ENCODE data around the gene CLDN11. TPM values are rescaled to one million over a fixed set of nuclear protein-coding genes. Genes with fewer than 3 reads are reported as not detected.

The CLDN11 gene
- total RNA-seq, 1 donor from 2014 or later: 2.6 TPM

DNA sequence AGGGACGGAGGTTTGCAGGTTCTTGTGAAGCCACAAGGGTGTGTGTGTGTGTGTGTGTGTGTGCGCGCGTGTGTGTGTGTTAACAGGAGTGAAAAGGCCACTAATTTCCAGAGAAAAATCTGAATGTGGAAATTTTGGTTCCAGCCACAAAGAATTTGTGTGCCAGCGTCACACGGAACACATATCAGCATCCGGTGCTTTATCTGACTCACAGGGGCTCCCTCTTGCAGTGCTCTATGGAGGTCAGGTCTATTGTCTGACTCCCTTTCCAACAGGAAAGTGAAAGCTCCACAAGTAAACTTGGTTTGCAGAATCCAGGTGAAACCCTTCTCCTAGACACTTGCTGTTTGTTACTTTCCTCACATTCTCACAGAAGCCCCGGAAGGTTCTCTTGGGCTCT is 6.2 kb downstream of the CLDN11 start:
- intact Hi-C loops (cut with DNase I): no loop called here
- ATAC-seq (ENCODE audit: poor library complexity) (no peak), DNase-seq (no peak)

DNA sequence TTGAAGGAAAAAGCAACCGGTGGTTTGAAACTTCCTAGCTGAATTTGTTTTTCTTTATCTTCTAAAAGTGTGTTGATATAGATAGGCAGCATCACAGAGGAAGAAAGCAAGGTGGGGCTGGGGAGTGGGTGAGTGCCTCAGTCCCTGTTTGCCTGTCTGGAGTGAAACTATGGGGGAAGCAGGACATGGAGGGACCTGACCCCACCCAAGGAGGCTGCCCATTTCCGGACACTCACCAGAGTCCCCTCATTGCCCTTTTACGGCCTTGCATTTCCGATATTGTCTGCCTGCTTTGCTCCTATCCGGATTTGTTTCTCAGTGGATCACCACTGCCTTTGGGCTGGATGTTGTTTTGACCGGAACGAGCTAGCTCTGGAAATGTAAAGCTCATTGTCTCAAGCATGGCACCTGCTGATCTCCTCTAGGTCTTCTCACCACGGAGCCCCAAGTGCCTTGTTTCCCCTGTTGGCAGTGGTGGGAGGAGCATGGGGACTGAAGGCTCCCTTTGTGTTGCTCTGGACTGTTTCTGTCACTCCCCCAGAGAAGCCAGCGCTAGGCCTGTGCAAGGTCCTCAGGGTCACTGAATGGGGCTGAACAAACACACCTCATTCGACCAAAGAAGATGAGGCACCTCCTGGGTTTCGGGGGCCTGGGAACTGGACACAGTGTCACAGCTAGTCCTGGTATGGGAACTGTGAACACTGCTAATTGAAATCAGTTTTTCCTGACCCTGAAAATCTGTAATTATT is 7.0 kb downstream of the CLDN11 start:
- intact Hi-C loops (cut with DNase I): no loop called here
- DNase-seq (no peak), ATAC-seq (ENCODE audit: poor library complexity) (no peak)

DNA sequence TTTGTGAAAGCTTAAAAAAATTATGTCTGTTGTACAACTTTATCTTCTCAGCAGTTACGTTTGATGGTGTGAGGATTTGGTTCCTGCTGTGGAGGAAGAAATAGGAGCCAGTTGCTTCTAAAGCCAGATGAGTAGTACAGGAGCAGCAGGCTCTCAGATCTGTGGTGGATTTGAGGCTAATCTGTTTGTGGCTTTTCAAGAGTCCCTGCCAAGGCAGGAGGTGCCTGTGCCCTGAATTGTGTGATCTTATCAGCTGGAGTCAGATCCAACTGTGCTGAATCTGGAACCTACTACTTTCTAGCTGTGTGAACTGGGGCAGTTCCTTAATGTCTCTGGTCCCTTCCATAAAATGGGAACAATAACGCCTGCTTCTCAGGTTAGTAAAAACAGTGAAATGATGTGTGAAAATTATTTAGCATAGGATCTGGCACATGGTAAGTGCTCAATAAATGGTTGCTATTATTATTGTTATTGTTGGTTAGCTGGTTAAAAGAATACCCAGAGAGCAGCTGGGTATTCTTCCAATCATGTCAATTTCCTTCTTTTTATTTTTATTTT is 7.7 kb downstream of the CLDN11 start:
- DNase-seq (no peak), ATAC-seq (ENCODE audit: poor library complexity) (no peak)
- intact Hi-C loops (cut with DNase I): no loop called here

DNA sequence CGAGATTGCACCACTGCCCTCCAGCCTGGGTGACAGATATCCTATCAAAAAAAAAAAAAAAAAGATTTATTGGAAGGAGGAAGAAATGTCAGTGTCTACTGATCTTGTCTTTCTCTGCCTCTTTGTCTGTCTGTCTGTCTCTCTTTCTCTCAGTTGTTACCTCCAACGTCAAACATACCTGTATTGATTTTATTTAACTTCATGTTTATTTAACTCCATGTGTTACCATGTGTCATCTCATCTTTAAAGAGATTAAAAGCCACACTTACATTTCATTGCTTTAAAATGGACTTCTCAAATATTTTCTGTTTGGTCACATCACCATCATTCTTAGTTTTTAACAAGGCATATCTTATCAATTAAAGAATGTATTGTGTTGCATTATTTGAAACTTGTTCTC is 9.4 kb downstream of the CLDN11 start:
- ATAC-seq (ENCODE audit: poor library complexity) (no peak), DNase-seq (no peak)
- intact Hi-C loops (cut with DNase I): no loop called here

GRCh38 chr3:170429050-170429449 is 10.4 kb downstream of the CLDN11 start:
- ATAC-seq (ENCODE audit: poor library complexity) (no peak), DNase-seq (no peak)
- intact Hi-C loops (cut with DNase I): no loop called here

DNA sequence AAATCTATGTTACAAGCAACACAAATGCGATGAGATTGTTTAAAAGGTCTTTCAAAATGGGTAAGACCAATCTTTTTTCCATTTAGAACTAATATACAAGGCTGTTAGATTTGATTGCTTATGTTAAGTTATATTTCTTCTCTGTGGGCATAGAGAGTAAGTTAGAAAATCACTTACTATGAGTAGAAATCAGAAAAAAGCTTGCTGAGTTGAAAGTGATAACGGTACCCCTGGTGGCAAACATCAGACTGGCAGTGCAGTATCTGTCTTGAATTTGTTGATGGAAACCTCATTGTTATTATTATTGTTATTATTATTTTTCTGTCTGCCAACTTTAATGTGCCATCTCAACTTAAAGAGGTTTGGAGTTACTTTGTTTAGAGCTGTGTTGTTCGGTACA is 12.4 kb downstream of the CLDN11 start:
- DNase-seq (no peak), ATAC-seq (ENCODE audit: poor library complexity) (no peak)
- intact Hi-C loops (cut with DNase I): no loop called here

- intact Hi-C loops (cut with DNase I): no loop called here
- no peak for DNase-seq
- ATAC-seq (ENCODE audit: poor library complexity): no peak
These were observed 13.7 kb downstream of the CLDN11 start for GRCh38 chr3:170432416-170432815.

GRCh38 chr3:170436697-170437096 is 18.0 kb downstream of the CLDN11 start:
- intact Hi-C loops (cut with DNase I): no loop called here
- DNase-seq (no peak), ATAC-seq (ENCODE audit: poor library complexity) (no peak)

- DNase-seq (no peak), ATAC-seq (ENCODE audit: poor library complexity) (no peak)
- intact Hi-C loops (cut with DNase I): no loop called here
These were observed 18.5 kb downstream of the CLDN11 start for GRCh38 chr3:170437176-170437575.

DNA sequence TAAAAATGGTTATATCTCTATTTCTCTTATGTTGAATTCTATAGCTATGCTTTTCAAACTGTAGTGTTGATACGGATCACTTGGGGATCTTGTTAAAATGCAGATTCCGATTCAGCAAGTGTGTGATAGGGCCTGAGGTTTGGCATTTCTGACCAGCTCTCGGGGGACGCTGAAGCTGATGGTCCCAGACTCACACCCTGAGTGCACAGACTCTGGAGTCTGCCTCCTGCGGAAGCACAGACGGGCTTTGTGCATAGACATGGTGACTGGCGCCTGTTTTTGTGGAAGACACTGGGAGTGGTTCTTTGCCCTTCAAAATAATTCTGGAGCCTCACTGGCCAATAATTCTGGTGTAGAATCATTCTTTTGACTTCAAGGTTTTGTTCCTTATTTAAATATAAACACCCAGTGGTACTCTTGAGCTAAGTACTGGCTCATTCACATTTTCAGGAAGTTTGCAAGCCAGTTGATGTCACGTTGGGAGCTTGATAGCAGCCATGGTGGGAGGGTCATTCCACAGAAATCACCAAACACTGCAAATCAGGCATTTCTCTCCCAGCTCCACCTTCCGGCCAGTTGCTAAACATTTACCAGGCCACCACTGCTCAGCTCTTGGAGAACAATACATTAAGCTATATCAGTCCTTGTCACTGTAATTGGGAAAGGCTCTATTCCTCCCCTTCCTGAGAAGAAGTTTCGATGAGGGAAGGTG is 19.2 kb downstream of the CLDN11 start:
- no peak for ATAC-seq (ENCODE audit: poor library complexity)
- DNase-seq: no peak
- intact Hi-C loops (cut with DNase I): no loop called here

- intact Hi-C loops (cut with DNase I): no loop called here
- ATAC-seq (ENCODE audit: poor library complexity) (no peak), DNase-seq (no peak)
These were observed 20.2 kb downstream of the CLDN11 start for GRCh38 chr3:170438836-170439235.

- intact Hi-C loops (cut with DNase I): no loop called here
- ATAC-seq (ENCODE audit: poor library complexity): no peak
- no peak for DNase-seq
These were observed 21.7 kb downstream of the CLDN11 start for GRCh38 chr3:170440344-170440743.

- ATAC-seq (ENCODE audit: poor library complexity): no peak
- no peak for DNase-seq
- intact Hi-C loops (cut with DNase I): no loop called here
These were observed 22.7 kb downstream of the CLDN11 start for GRCh38 chr3:170441412-170441811.

DNA sequence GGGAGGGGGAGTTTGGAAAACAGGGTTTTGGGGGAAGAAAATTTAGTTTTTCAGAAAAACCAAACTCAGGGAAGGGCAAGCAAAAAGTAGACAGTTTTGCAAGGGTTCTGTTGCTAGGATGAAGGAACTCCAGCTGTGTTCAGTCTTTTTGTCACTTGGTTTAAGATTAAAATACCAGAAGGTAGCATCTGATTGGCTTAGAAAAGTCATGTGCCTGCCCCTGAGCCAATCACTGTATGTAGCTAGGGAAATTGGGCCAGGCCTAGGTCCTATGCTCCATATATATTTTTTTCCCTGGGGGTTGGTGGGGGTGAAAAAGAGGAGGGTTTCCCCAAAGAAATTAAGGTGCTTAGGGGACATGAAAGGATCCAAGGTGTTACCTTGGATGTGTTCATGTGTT is 24.3 kb downstream of the CLDN11 start:
- ATAC-seq (ENCODE audit: poor library complexity): no peak
- no peak for DNase-seq
- intact Hi-C loops (cut with DNase I): no loop called here

GRCh38 chr3:170443457-170443856 is 24.8 kb downstream of the CLDN11 start:
- ATAC-seq (ENCODE audit: poor library complexity): no peak
- intact Hi-C loops (cut with DNase I): no loop called here
- no peak for DNase-seq

GRCh38 chr3:170448584-170448983 is 29.9 kb downstream of the CLDN11 start:
- no peak for DNase-seq
- ATAC-seq (ENCODE audit: poor library complexity): no peak
- intact Hi-C loops (cut with DNase I): no loop called here

DNA sequence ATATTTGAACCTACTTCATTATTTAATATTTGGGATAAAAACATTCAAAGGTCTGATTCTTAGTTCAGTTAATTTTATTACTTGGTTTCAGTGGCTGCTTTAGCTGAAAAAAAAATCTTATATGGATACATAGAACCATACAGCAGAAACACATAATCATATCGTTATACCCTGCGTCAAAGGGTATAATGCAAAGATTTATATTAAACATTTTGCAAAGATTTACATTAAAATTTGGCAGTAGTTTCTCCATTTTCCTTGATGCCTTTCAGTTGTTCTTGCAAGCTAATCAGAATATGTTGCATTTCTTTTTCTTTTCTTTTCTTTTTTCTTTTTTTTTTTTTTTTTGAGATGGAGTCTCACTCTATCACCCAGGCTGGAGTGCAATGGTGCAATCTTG is 31.4 kb downstream of the CLDN11 start:
- no peak for ATAC-seq (ENCODE audit: poor library complexity)
- no peak for DNase-seq

DNA sequence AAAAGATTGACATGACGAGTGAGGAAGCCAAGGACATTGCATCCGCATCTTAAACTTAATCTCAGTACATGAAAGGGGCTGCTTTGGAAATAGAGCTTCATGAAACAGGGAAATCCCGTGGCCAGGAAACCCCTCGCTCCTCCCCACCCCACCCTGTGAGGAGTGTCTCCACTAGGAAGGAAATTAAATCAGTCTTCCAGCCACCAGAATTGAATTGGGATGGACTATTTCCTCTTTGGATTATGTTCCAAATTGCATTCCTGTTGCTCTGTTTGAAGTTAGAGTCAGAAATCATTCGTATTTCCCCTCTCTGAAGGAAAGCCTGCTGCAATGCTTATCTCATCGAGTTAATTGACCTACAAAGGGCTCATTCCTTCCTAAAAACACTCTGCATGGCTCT is 35.8 kb downstream of the CLDN11 start:
- ATAC-seq (ENCODE audit: poor library complexity) (no peak), DNase-seq (no peak)
- intact Hi-C loops (cut with DNase I): no loop called here

More for the DNA sequence above, 31.4 kb downstream of the CLDN11 start:
- intact Hi-C loops (cut with DNase I): no loop called here

DNA sequence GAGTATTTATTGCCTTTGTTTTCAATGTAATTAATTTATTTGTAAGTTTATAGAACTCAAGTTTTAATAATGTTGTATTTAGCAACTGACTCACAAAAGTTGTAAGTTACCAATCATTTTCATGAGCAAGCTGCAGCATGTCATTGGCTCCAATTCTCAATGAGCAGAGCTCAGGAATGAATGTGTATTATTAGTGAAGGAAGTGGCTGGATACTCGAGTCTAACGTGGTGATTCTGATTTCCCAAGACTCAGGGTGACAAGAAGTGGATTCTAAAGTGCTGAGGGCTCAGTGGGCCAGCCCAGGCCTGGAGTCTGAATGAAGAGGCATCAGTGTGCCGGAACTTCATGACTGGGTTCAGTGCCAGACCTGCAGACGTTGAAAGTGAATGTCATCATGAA is 39.6 kb downstream of the CLDN11 start:
- ATAC-seq (ENCODE audit: poor library complexity) (no peak), DNase-seq (no peak)
- intact Hi-C loops (cut with DNase I): no loop called here

DNA sequence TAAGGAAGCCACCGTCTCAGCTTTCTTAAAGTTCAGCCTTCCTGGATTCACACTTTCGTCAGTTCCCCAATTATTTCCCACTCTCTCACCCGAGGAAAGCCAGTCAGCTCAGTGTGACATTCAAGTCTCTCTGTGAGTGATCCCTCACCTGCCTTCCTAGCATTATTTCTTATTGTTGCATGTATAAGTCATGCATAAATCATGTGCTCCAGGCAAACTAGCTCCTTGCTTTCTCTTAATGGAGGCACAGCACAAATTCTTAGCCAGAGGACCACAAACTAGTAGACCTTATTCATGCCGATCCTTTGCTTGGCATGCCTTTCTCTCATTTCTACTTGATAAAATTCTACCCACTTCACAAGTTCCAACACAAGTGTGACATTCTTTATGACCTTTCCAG is 44.3 kb downstream of the CLDN11 start:
- intact Hi-C loops (cut with DNase I): no loop called here
- ATAC-seq (ENCODE audit: poor library complexity) (no peak), DNase-seq (no peak)
